HG03565 (cell line): Measurements from ENCODE around the gene NPLOC4.
A peak's percentile ranks its signal among the peaks of the same experiment; 100 is the strongest.
"Not testable (repeated sequence)": the region's sequence is repeated elsewhere in the genome, so short reads cannot be mapped to it uniquely, and the experiment has no call there.

Source experiments
- ATAC-seq: cut with Tn5 transposase; IDR thresholded peaks from one replicate; pipeline ENCODE4 v1.9.1; 2021; ENCODE audit warnings: mild to moderate bottlenecking, moderate library complexity; ENCODE audit not compliant: unreplicated experiment

NPLOC4 gene

DNA sequence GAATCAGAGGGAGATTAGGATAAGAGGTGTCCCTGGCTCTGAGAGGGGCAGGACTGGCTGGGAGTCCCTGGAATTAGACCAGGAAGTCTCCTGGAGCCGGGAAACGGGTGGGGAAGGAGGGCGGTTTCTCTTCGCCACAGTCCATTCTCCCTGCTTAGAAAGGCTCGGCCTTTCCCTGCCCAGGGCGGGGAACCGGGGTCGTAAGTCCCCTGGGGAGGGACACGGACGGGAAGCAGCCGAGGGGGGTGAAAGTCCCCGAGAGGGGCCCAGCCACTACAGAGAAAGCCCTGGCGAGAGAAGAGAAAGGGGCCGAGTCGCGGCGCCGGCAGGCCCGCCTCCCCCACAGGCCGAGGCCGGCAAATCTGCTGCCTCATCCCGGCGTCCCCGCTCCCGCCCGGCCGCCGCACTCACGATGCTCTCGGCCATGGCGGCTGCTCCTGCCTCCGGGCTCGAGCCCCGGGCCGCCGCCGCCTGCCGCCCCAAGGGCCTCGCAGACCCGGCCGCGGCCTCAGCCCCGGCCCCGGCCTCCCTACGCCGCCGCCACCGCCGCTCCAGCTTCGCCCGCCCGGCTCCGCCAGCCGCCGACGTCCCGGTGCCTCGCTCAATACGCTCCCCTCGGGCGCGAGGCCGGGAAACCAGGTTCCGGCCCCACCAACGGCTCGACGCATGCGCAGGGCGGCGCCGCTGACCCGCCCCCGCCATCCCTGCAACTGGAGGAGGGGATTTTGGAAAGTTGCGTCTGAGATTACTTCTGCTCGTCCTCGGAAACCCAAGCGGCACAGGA is at the start of gene NPLOC4, which contains the start of gene TSPAN10:
NPLOC4 (minus strand) TSS at position 608 of the 784 bp plus-strand sequence; CDS start at position 426, 182 bp downstream.
TSPAN10 (plus strand) TSS at position 692 of the 784 bp plus-strand sequence. CDS start 5,217 bp downstream, outside the sequence.
- peak; percentile 83 for ATAC-seq

DNA sequence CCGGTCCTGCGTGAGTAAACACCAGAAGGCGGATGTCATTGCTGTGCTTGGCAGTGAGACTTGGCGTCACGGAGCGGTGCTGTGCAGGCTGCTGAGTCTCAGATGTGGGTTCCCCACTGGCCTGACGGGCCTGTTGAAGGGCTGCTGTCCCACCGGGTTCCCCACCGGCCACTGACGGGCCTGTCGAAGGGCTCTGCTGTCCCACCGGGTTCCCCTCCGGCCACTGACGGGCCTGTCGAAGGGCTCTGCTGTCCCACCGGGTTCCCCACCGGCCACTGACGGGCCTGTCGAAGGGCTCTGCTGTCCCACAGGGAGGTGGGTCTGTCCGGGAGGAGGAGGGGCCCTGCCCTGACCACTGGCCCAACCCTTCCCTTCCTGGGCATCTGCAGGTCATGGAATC is 49.7 kb upstream of the NPLOC4 start:
- no peak for ATAC-seq

DNA sequence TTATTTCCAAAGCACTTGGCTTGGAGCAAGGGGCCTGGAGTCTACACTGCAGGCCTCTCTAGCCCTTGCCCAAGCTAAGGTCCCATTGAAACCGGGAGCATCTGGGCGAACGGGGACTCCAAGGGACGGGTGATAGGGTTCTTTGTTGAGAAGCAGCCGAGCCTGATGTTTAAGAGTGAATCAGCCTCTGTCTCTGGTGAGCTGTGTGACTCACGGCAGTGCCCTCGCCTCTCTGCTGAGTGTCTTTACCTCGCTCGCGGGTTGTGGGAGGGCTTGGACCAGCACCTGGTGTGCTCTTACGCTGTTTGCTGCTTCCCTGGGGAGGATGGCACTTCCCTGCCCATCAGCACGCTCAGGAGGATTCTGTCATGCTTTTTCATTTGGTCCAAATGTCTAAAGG is 48.2 kb upstream of the NPLOC4 start:
- ATAC-seq: no peak

DNA sequence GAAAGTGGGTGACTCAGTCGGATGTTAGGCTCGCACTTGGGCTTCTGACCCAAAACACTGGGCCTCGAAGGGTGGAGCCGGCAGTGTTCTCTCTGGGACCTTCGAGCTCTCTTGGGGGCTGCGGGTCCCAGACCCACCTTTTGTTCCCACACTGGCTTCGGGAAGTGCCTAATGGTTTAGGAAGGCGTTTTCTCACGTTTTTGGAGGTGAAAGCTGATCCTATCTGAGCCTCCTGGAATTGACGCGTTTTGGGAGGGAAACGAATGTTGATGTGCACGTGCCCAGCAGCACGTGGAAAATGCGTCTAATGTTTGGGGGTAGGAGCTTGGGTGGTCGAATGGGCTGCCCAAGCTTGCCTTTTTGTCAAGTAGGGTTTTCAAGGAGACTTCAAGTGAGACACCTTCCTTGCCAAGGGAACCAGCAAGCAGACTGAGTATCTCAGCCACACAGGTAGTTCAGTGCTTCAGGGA is 47.6 kb upstream of the NPLOC4 start:
- ATAC-seq: no peak

DNA sequence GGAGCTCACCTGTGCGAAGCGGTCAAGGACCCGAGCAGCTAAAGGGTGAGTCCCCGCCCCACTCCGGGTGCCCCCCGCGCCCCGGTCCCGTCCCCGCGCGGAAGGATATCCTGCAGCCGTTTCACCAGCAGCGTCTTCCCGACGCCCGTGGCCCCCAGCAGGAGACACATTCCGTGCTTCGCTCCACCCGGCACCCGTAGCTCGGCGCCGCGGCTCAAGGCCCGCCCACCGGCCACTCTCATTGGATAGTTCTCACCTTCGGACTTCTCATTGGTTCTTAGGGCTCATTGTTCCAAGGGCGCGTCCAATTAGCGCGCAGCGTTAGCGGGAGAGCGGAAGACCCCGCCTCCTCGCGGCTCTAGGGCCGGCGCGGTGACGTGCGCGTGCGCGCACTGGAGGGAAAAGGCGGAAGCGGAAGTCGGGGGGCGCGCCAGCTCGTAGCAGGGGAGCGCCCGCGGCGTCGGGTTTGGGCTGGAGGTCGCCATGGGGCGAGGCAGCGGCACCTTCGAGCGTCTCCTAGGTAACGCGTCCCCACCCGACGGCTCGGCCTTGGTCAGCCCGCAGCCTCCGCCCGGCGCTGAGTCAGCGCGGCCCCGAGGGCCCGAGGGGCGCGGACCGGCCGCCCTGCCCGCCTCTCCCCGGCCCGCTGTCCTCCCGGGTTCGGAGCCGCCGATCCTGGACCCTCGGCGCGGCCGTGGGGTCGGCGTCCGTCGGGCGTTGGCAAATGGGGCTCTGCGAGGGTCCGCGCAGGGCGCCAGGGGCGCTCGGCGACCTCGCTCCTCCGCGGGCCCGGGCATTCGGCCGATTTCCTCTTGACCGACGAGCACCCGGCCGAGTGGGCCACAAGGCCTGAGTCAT is 46.9 kb upstream of the NPLOC4 start, which contains the start of the genes ARL16 and HGS:
ARL16 (minus strand) TSS at position 214 of the 858 bp plus-strand sequence; CDS start at position 170, 44 bp downstream.
HGS (plus strand) TSS at position 428 of the 858 bp plus-strand sequence; CDS start at position 484, 56 bp downstream.
- peak; percentile 86 for ATAC-seq

DNA sequence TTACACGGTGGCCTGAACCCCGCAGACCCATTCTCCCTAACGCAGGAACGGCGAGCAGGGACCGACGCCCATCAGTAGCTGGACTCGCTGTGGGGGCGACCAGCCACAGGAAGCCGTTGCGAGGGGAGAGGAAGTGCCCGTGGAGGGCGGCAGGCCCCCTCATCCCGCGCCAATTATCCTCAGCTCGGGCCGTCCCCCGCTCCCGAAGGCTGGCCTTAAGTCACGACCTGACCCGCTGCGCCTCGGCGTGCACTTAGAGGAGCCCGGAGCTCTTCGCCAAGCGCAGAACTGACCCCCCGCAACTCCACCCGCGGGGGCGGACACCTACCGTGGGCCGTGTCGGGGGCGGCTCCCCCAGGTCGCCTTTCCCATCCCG is 46.3 kb upstream of the NPLOC4 start:
- no peak for ATAC-seq

DNA sequence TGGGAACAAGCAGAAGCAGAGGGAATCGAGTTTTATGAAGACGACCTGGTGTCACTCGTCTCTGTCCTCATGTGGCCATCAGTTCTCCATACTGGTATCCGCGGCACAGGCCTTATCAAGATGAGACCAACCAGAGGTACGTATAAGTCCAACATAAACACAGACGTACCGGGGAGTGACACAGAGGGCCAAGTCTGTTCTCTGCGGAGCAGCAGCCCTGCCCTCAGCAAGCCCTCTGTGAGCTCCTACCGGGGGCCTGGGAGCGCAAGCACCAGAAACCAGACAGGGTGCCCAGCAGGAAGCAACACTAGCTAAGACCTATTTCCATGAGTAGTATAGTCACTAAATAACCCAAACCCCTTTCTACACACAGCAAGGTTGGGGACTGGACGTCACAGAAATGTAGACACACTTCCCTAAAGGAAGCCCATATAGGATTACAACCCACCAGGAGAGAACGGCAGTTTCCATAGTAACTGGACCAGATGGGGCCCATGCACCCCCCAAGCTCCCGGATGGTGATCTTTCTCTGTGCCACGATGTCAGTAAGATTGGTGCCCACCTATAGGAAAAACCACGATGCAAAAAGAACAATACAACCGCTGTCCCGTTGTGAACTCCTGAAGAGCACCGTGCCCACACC is 45.8 kb upstream of the NPLOC4 start:
- no peak for ATAC-seq

DNA sequence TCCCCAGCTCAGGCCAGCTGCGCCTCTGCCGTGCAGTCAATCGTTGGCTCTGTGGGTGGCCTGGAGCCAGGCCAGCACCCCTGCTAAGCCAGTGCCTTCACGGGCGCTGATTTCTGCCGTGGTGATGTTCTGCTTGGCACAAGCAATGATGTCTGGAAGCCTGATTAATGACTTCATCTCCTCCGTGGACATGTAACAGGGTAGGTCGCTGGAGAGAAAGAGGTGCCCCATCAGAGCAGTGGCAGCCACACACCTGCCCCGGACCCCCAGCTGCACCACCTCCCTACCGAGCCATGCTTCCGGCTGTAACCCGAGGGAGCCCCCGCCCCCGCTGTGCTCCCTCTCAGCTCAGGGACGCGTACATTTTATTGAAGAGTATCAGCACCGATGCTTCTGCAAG is 44.8 kb upstream of the NPLOC4 start:
- no peak for ATAC-seq

DNA sequence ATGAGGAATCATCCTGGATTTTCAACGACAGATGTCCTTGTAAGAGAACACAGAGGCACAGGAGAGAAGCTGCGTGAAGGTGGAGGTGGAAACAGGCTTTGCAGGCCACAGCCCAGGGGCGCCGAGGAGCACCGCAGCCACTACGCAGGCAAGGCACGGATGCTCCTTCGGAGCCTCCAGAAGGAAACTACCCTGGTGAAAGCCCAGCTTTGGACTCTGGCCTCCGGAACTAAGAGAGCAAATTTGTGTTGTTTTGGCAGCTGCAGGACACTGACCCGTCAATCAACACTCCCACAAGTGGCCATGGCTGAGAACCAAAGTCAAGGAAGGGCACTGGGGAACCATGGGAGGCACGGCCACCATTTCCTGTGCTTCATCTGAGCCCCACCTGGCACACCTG is 43.2 kb upstream of the NPLOC4 start:
- no peak for ATAC-seq

DNA sequence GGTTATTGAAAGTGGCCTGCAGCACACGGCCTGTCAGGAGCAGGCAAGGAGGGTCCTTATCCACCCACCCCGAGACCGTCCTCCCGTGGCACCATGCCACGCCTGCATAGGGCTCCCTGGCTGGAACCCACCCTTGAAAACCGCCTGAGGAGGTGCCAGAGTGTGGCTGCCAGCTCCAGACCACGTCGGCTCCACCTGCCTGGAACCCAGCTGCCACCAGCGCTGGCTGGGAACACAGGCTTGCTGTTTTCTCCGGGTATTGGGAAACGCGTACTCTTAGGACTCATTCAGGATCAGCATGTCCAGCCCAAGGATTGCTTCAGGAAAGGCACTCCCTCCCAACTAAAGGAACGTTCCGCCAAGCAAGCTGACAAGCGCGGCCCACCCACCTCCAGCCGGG is 40.0 kb upstream of the NPLOC4 start:
- ATAC-seq: no peak

DNA sequence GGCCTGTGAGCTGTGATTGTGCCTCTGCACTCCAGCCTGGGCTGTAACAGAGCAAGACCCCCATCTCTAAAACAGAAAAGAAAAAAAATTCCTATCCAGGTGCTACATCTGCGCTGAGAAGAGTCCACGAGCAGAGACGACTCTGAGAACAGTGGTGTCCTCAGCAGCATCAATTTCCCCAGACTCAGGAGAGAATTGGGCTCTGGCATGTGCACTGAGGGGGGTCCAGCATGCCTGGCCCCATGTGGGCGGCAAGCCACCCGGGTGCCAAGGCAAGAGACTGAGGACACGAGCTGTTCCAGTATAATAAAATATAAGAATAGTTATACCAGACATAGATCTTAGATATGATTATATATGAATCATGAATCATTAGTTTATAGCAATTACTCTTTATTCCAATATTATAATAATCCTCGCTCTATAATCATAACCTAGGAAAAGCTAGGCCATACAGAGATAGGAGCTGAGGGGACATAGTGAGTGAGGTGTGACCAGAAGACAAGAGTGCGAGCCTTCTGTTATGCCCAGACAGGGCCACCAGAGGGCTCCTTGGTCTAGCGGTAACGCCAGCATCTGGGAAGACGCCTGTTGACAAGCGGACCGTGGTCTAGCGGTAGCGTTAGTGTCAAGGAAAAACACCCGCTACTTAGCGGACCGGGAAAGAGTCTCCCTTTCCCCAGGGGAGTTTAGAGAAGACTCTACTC is 38.8 kb upstream of the NPLOC4 start:
- not testable (repeated sequence) for ATAC-seq

DNA sequence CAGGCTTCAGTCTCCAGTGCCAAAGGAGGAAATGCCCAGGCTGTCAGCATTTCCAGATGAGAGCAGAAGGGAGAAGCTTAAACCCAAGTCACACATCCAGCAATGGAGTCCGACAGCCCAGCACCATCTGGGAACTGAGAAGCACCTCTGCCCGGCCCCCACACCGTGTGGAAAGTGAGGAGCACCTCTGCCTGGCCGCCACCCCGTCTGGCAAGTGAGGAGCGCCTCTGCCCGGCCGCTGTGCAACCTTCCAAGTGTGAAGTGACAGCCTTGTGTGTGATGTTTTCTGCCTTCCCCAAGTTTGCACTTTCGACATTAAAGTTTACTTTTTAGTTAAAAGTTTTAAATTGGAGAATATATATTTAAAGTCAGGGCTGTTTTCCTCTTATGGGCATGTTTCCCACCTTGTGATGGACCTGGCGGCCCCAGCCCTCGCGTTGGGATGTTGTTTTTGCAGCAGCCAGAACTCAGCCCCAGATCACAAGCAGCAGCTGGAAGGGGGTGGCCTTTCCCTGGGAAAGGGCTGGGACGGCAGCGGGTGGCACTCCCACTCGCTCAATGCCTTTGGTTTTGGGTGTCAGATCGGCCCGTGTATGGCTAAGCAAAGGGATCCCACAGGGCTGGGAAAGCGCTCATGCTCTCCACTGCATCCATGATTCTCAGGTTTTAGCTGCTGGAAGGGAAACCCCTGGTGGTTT is 36.8 kb upstream of the NPLOC4 start:
- ATAC-seq: no peak

DNA sequence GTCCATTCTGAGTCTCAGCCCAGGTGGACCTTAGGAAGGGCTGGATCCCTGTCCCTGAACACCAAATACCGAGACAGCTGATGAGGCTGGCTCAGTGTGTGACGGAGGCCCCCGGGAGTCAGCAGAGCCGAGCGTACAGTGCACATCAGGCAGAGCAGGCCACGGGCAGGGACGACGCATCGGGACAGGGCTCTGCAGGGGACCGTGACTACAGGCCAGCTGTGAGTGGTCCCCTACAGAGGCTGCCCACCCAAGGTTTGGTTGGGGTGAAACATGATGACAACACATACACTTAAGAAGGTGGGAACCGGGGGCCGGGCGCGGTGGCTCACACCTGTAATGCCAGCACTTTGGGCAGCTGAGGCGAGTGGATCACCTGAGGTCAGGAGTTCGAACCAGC is 36.0 kb upstream of the NPLOC4 start:
- no peak for ATAC-seq

DNA sequence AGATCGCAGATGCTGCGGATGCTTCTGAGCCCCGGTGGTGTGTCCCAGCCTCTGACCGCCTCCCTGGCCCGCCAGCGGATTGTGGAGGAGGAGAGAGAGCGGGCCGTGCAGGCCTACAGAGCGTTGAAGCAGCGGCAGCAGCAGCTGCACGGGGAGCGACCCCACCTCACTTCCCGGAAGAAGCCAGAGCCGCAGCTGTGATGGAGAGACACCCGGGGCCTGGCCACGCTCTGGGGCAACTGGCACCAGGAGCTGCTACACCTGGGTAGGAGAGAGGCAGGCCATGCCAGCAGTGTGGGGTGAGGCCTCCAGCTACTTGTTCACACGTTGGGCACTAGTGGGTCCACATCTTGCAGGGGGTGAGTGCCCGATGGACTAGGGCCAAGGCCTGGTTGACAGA is 35.6 kb upstream of the NPLOC4 start:
- no peak for ATAC-seq

DNA sequence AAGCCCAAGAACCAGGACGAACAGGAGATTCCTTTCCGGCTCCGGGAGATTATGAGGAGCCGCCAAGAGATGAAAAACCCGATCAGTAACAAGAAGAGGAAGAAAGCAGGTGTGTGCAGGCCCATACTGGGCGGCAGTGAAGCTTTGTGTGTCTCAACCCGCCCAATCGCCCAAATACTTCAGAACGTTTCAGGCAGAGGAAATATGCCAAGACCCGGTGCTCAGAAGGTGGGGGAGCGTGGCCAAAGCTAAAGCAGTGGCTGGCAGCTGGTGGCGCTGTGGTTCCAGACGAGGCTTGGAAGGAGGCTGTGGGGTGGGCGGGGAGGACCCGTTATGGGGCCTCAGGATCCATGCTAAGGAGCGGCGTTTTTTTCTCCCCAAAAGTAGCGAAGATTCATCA is 30.8 kb upstream of the NPLOC4 start:
- ATAC-seq: no peak

DNA sequence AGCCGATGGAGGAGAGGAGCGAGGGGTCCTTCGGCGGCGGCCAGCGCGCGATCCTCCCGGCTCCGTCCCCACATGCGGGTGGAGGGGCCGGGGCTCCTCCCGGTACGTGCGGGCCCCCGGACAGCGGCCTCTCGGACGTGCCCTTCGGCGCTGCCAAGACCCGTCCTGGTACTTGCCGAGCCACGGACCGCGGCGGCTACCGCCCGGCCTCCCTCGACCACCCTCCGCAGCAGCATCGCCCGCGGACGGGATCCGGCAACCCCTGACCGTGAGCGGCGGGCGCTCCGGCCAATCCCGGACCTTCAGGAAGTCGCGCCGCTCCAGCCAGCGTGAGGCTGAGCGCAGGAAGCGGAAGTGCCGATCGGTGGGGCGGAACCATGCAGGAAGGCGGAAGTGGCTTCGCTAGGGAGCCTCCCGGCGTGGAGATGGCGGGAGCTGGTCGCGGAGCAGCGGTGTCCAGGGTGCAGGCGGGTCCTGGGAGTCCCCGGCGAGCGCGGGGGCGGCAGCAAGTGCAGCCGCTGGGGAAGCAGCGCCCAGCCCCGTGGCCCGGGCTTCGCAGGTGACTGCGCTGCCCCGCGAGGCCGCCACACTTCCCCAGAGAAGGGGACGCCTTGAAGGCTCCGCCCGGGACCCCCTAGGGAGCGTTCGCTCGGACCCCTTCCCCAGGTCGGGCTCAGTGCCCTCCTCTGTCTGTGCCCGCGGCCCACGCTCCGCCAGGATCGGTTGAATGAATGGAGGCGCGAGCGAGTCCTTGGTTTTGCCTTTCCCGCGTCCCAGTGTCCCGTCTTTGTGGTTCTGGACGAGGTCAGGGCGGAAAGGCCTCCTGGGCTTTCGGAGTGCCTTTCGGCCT is 29.7 kb upstream of the NPLOC4 start, which contains the start of the genes CCDC137 and OXLD1:
CCDC137 (plus strand) TSS at position 396 of the 850 bp plus-strand sequence; CDS start at position 426, 30 bp downstream.
OXLD1 (minus strand) TSS at position 264 of the 850 bp plus-strand sequence; CDS start at position 236, 28 bp downstream.
- peak; percentile 90 for ATAC-seq

DNA sequence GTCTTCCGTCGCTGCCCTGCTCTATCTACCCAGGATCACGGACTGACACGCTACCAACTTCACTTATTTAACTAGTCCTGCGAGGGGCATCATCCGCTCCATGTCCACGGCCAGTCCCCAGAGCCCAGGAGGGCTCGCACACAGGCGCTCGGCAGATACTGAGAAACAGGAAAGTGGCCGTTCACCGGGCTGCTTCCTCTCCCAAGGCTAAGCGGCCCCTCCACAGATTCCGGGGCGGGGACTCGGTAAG is 29.1 kb upstream of the NPLOC4 start:
- ATAC-seq: peak; percentile 5

DNA sequence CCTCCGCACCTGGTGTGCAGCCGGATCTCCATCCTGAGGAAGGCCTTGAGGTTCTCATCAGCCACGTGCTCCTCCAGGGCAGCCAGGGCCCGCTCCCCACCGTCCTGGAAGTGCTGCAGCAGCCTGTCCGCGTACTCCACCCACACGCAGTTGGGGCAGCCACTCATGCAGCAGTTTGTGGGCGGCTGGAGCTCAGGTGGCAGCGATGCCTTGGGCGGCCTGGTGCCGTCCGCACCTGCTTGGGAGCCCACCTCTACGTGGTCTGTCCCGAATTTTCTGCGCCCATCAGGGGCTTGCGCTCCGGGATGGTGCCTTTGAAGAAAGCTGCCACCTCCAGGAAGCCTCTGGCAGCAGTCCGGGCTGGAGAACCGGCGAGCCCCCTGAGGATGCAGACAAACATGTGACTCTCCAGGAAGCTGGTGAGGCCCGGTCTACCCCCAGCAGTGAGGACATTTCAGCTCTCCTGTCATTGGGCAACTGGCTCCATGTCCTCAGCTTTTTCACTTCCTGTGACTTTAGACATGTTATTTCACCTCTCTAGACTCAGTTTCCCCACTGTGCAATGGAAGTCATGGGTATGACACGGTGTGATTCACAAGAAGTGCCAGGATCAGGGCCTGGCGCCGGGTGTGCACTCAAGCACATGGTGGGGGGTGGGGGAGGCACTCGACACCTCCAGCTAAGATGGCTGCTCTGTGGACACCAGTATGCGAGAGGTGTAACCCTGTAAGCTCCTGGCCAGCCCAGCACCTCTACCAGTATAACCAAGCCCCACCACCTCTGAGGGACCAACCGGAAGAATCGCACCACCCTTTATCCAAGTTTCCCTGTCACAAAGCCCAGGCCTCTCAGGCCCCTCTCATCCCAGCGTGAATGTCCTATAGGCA is 28.5 kb upstream of the NPLOC4 start:
- ATAC-seq: no peak
